ENCODE data around the gene THSD4.

- TF ChIP-seq CTCF (IDR thresholded peaks at IDR 0.05) (no peak), REST (IDR thresholded peaks at IDR 0.05; ENCODE audit: insufficient read depth in 1 of 2, low read depth in 2 of 2, low read length in 1 of 2) (no peak)
These were observed 562.1 kb downstream of the THSD4 start for GRCh38 chr15:71677352-71677751.
